SK-N-SH treated with all-trans-retinoic acid at 6 μM for 48 hours (cell line): ENCODE measurements around the gene CHST9.

Source experiments
- CREB5 ChIP-seq: fragments of 250-450 bp; sonication (Bioruptor Pico); IDR thresholded peaks from 2 replicates; pipeline ENCODE4 v1.5.1; 2020; ENCODE audit warnings: low read depth, mild to moderate bottlenecking, moderate library complexity
- PATZ1 ChIP-seq: fragments of 250-450 bp; sonication (Bioruptor Pico); IDR thresholded peaks from 2 replicates; pipeline ENCODE4 v1.8.0; 2020; ENCODE audit warnings: mild to moderate bottlenecking, moderate library complexity, borderline replicate concordance
- POU6F1 ChIP-seq: fragments of 250-450 bp; sonication (Bioruptor Pico); IDR thresholded peaks from 2 replicates; pipeline ENCODE4 v1.8.0; 2021; ENCODE audit warnings: low read depth, mild to moderate bottlenecking, moderate library complexity, borderline replicate concordance

- TF ChIP-seq PATZ1 (CRISPR knock-in tag) (no peak), CREB5 (CRISPR knock-in tag) (no peak), POU6F1 (CRISPR knock-in tag) (no peak)
Observed at GRCh38 chr18:27017901-27018500, 167.1 kb downstream of the CHST9 start.
